ENCODE data around the gene FNDC10. TPM values are rescaled to one million over a fixed set of nuclear protein-coding genes. Genes with fewer than 3 reads are reported as not detected.
"Not testable (repeated sequence)": the region's sequence is repeated elsewhere in the genome, so short reads cannot be mapped to it uniquely, and the experiment has no call there.

FNDC10 gene
- polyA plus RNA-seq, 3 donors = 2.1 to 4.8 (median 3.4) TPM

DNA sequence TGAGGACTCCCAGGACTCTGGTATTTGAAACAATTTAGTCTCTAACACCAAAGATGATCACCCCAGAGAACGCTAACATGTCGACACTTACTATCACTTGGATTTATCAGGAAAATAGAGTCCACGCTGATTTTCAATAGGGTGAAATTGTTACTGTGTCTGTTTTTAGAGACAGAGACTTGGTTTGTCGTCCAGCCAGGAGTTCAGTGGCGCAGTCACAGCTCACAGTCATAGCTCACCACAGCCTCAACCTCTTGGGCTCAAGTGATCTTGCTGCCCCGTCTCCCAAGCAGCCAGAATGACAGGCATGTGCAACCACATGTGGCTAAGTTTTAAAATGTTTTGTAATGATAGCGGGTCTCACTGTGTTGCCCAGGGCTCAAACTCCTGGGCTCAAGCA is 30.6 kb downstream of the FNDC10 start:
- DNase-seq = no peak

DNA sequence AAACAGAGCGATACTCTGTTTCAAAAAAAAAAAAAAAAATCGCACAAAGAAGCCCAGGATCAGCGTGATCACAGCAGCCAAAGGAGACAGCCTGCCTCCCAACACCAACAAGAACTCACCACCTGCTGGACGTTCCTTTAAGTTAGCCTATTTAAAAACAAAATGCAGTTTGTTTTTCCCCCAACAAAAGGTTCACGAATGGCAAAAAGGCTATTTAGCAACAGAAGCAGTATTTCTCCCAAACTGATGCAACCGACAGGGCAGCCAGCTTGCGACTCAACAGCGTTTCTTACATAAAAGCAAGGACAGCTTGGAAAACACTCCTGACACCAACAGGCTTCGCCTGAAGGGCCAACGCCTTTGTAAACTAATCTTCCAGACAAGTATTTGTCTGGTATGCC is 32.0 kb downstream of the FNDC10 start:
- no peak for DNase-seq

DNA sequence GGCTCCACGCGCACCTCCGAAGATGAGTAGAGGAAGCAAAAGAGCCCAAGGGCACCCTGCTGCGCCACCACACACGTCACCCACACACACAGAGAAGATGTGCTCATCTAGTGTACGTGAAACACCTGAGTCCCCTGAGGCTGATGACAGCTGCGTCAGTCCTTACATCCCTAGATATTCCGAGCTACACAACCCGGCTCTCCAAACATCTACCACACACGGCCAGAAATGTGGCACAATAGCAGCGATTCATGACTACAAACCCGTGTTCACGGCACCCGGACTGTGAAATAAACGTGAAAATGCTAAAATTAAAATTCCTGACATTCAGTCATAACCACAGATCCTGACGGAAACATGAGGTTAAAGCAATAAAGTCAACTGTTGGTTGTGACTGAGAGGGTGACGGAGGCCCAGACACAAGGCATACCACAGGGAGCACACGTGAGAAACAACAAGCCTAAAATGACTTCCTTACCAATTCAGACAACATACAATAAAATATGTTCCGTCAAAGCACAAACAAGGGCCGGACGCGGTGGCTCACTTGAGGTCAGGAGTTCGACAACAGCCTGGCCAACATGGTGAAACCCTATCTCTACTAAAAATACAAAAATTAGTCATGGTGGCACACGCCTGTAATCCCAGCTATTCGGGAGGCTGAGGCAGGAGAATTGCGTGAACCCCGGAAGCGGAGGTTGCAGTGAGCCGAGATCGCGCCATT is 32.6 kb downstream of the FNDC10 start:
- DNase-seq = no peak

DNA sequence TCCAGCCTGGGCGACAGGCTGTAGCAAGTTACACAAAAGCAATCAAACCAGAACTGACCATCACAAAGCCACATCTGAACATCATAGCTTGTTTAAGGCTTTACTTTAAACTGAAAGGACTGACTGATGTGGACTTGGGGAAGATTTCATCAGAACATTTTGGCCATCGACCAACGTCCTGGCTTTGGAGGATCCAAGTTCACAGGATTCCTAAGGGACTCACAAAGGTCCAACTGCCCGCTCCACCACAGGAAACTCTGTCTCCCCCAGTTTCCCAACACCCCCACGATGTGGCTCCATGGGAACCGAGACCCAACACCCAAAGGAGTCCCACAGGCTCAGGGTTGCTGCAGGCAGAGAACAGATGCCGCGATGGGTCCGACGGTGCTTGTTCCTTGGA is 34.6 kb downstream of the FNDC10 start:
- DNase-seq = no peak

DNA sequence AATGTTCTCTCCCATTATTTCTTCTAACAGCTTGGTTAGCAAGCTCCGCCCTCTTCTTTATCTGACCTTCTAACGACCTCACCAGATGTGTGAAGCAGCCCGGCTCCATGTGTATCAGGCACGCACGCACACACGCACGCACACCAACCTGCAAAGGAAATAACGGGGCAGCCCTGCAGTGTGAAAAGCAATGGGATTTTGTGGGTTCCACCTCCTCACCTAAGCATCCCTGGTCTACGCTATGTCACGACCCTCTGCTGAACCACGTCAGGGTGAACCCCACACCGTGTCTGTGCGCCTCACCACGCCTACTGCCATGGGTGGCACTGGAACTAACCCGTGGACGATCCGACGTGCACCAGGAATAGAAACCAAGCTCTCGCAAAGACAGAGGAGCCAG is 35.7 kb downstream of the FNDC10 start:
- DNase-seq = no peak

DNA sequence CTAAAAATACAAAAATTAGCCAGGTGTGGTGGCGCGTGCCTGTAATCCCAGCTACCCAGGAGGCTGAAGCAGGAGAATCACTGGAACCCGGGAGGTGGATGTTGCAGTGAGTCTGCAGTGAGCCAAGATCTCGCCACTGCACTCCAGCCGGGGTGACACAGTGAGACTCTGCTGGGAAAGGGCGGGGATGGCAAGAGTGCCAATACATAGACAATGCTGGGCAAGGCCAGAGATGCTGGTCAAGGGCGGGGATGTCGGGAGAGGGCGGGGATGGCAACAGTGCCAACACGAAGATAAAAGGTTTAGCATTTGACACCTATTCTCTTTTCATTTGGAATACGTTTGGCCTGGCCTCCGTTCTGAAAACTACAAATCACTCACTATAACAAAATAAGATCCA is 36.2 kb downstream of the FNDC10 start:
- no peak for DNase-seq

DNA sequence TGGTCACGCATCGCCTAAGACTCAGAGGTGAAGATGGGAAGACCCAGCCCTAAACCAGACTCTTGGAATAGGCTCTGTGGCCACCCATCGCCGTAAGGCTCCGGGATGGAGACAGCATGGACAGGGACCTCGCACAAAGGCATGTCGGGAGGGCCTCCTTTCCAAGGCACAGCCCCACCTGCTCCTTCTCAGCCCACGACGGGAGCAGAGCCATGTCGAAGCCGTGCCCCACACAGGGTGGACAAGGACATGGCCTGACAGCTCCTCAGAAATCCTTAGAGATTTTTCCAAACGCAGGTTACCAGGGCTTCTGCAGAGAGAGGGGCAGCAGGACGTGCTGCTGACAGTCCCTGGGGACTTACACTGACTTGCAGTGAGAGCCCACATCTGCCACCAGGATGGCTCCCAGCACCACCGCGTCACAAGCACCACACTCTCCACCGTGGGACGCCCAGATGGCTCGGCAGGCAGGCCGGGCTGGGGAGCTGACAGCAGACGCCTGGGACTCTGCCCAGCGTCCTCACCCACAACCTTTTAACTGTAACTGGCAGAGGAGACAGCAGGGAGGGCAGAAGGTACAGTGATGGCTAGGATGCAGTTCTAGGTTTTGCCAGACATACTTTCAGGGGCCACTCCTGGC is 37.3 kb downstream of the FNDC10 start:
- DNase-seq = no peak

DNA sequence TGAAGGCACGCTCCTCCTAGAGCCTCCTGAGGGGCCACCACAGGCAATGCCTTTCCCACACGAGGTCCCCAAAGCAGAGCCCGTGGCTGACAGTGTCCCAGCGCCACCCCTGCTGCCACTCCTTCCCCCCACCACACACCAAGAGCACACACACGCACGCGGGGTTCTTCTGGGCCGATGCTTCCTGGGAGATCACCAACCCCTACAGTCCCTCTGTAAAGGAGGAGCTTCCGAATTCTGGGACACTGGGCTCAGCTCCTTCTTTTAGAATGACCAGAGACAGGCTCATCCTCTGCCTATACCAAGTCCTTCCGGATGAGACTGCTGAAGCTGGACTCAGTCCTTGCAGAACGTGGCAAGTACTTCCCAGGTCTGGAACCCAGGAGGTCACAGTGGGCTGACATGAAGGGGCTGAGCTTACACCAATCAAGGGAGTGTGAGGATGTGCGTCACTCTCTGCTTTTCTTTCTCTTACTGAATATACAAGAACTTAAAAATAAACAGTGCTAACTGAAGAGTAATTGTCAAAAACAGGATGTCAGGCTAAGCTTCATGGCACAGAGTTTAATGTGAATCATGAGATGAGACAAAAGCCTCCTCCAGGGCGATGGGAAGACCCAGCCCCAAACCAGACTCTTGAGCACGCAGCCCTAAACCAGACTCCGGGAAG is 38.0 kb downstream of the FNDC10 start:
- no peak for DNase-seq

DNA sequence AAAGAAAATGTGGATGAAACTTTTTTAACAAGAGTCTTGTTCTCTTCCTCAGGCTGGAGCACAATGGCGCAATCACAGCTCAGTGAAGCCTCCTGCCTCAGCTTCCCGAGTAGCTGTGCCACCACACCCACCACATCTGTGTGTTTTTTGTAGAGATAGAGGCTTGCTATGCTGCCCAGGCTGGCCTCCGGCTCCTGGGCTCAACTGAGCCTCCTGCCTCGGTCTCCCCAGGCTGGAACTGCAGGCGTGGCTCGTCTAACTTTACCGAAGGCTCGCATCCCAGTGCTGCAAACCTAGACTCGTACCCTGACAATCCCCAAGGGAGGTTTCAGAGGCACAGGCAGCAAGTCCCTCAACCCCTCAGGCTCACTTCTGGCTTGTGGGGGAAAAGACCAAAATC is 39.8 kb downstream of the FNDC10 start:
- no peak for DNase-seq

DNA sequence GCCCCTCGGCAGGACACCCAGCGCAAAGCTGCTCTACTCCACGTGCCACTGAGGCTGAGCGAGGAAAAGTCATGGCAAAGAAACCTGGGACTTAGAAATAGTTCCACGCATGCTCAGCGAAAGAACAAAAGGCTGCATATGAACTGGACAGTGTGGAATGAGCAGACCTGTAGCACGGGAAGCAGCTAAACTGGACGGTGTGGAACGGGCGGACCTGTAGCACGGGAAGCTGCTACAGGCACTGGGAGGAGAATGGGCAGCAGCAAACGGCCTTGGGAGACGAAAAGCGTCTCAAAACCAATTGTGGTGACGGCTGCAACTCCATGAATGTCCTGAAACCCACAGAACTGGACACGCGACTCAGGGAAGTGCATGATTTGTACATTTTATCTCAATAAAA is 40.9 kb downstream of the FNDC10 start:
- no peak for DNase-seq

DNA sequence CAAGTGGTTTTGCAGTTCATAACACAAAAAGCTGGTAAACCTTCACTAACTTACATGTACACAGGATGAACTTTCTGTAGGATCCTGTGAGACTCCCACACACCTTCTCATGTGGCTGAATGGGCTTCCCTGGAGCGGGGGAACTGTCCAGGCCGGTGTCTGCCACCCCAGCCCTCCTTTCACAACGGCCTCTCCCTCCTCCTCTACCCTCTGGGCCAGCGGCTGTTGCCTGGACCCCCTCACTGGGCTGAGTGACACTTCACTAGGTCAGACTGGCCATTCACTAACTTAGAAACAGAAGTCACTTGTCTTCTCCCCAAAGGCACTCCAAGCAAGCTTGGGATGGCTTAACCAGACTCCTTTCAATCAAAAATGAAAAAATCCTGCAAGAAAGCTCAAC is 41.3 kb downstream of the FNDC10 start:
- no peak for DNase-seq

DNA sequence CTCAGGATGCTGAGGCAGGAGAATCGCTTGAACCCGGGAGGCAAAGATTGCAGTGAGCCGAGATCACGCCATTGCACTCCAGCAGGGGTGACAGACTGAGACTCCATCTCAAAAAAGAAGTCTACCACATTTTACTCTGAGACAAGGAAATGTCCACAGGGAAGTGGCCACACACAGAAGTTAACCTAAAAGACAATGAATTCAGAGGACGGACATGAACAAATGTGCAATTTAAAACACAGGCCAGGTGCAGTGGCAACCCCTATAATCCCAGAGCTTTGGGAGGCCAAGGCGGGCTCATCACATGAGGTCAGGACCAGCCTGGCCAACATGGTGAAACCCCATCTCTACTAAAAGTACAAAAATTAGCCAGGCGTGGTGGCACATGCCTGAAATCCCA is 42.2 kb downstream of the FNDC10 start:
- DNase-seq = not testable (repeated sequence)

DNA sequence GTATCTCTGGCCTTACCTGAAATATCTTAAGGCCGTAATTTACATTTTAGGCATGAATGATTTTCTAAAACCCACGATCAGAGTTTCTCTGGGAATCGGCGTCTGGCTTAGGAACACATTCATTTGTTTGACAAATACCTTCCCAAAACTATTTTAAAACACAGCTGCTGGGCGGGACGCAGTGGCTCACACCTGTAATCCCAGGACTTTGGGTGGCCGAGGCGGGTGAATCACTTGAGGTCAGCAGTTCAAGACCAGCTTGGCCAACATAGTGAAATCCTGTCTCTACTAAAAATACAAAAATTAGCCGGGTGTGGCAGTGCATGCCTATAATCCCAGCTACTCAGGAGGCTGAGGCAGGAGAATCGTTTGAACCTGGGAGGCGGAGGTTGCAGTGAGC is 43.0 kb downstream of the FNDC10 start:
- not testable (repeated sequence) for DNase-seq

DNA sequence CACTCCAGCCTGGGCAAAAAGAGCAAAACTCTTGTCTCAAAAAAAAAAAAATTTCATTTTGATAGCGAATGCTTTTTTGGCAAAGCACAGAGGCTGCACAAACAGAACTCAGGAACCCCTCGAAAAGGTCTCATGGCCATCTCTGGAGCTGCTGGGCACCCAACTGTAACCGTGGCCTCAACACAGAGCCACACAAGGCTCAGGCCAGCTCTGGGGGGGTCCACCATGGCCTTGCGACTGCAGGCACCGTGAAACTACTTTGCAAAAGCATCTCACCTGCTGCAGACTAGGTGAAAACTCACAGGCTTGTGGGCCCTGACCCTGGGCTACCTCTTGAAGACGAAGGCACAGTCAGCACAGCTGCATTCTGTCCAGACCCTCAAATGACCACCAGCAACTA is 43.4 kb downstream of the FNDC10 start:
- DNase-seq = no peak

DNA sequence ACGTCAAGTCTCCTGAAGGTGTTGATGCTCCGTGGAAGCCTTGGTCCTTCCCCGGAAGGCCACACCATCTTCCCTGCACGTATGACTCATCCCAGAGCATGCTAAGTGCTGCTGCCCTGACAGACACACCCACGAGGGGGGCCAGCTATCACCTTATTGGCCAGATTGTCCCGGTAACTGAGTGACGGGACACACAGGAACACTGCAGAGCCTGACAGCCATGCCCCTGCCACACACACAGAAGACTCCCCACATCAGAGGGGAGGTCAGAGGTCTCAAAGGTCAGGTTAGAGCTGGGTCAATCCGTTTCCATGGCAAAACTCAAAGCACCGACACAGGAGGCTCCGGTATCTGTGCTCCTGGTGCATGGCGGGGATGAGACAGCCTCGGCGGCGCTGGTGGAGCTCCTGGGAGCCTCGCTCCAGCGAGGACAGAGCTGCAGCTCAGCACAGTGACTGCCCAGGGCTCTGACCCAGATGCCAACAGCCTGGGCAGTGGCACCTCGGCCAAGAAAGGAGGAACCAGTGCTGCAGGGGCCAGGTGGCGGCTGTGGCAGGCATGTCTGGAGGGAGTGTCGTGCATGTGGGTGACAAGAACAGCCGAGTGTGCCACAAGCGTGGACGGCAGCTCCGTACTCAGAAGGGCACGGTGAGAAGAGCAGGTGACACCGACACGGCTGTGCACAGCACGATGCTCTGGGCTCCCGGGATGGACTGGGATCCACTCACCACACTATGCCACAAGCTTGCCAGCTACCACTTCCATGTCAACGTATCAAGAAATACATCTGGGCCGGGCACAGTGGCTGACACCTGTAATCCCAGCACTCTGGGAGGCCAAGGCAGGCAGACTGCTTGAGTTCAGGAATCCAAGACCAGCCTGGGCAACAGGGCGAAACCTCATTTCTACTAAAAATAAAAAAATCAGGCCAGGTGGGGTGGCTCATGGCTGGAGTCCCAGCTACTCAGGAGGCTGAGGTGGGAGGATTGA is 44.7 kb downstream of the FNDC10 start:
- DNase-seq = no peak

DNA sequence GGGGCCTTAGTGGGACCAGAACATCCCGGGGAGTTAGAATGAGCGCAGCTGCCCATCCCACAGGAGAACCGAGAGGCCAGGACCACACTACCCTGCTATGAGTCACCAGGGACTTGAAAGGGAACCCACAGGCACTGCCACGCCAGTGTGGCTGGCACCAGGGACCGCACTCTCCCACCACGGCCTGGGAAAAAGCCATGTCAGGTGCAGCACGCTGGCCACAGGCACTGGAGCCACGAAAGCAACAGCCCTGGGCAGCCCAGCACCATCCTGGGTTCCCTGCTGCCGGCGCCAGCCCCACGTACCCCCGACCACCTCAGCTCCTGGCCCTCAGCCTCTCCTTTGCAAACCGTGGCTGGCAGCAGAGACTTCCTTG is 45.4 kb downstream of the FNDC10 start:
- no peak for DNase-seq

DNA sequence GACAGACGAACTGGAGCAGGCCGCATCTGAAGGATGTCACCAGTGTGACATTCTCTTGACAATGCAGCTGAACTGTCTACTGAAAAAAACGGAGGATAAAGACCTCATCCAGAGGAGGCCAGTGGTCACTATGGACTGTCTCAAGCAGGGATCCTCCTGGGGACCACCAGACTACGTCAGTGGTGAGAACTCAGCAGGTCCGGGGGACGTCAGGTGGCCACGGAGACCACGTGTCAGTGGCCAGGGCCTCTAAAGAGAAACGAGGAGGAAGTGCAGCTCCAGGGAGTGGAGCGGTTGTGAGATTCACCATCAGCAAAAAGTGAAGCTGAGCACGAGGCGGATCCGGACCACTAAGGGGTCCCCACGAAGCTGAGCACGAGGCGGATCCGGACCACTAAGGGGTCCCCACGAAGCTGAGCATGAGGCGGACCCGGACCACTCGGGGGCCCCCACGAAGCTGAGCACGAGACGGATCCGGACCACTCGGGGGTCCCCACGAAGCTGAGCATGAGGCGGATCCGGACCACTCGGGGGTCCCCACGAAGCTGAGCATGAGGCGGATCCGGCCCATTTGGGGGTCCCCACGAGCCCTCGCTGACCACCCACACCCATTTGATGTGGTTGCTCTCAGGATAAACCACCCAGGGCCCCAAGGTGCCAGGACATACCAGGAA is 46.0 kb downstream of the FNDC10 start:
- DNase-seq = no peak

DNA sequence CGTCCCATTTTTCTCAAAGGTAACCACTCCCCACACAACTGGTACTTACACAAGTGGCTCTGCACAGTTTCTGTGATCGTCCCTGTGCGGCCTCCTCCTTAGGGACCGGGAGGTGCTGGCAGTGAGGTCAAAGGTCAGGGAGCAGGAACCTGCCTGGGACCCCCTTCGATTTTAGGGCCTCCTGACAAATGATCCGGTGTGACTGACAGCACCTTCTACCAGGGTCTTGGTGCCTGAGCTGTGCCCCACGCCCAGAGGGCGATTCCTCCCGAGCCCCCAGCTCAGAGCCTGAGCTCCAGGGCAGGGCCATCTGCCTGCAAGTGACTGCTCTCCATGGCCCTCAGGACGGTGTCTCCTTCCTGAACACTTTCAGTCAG is 47.7 kb downstream of the FNDC10 start:
- no peak for DNase-seq

DNA sequence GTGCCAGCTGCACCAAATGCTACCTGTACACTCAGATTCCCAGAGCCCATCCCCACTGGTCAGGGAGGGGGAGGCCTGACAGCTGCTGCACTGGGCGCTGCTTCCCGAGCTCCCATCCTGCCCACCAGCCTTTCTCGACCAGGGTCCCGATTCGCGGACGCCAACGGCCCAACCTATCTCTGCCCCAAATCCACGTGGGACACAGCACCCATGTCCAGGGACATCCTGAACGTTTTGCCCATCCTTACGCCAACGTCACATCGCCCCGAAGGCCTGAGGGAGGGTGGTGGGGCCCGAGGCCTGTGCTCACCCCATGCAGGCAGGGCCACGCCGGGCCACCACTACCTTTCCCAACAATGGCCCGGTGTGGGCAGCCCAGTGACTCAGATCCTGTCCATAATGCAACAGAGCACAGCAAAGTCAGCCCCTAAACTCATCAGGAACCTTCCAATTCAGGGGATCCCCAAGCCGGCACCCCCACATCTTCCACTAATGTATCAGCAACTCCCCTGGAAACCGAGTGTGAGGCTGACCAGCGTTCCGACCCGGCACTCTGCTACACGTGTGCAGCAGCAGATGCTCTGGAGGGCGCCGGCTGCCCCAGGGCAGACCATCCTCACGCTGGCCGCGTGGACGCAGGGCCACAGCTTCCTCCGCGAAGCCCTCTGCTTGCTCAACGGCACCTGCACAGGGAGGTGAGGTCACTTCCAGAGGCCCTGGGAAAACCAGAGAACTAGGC is 48.2 kb downstream of the FNDC10 start:
- no peak for DNase-seq

DNA sequence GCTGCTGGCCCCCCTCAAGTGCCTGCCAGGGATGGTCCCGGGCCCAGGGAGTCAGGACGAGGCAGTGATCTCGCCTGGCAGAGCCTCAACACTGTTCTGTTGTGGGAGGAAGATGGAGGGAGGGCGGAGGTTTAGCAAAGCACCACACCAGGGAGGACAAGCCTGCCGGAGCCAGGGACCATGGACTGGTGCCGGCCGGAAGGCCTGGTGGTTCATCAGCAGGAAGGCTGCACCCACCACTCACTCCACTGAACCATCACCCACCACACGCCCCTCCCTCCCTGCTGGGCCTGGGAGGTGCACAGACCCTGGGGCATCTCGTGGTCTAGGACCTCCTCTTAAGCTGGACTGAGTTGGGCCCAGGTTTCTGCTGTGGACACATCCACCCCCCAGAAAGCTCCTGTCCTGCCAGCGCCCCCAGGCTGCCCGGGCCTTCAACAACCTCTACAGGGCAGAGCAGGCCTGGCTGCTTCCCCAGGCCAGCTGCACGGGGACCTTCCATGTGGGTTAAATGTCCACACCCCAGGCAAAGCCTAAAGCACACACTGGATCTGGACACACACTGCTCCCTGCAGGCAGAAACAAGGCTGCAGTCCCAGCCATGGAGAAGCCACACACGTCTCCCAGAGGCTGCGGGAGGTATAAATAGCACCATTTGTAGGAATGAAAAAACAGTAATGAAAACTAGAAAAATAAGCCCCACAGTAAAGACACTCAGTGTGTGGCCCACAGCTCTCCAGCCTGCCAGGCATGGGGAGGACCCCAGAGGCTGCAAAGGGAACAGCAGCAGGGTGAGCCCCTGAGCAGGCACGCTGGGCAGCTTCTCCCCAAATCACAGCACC is 49.1 kb downstream of the FNDC10 start:
- DNase-seq = no peak

All from renal pelvis (tissue), 4 donors.